ENCODE results near the gene NSD1.

- TF ChIP-seq SP1 (CRISPR knock-in tag; IDR thresholded peaks at IDR 0.05) (no peak), ZNF175 (CRISPR knock-in tag; IDR thresholded peaks at IDR 0.05; ENCODE audit: low read depth) (no peak), SIN3B (IDR thresholded peaks at IDR 0.05; ENCODE audit: low read depth) (no peak), ELF4 (CRISPR knock-in tag; IDR thresholded peaks at IDR 0.05) (no peak), ZBTB26 (CRISPR knock-in tag; IDR thresholded peaks at IDR 0.05) (no peak), ZBTB7A (IDR thresholded peaks at IDR 0.05; ENCODE audit: borderline replicate concordance, control insufficient read depth, low read depth, low read length) (no peak), SIN3A (IDR thresholded peaks at IDR 0.05; ENCODE audit: borderline replicate concordance in 2 of 2, control insufficient read depth in 1 of 2, low read depth in 2 of 2, low read length in 2 of 2) (no peak), USF1 (CRISPR knock-in tag; IDR thresholded peaks at IDR 0.05) (no peak), POLR2AphosphoS2 (IDR thresholded peaks at IDR 0.05; ENCODE audit: low read length) (no peak), SAP30 (IDR thresholded peaks at IDR 0.05; ENCODE audit: borderline replicate concordance, insufficient read depth, low read depth, low read length, poor library complexity, severe bottlenecking) (no peak), MEF2D (tag; conservative IDR thresholded peaks at IDR 0.05; ENCODE audit: low read depth) (no peak), ARID3A (IDR thresholded peaks at IDR 0.05; ENCODE audit: borderline replicate concordance, low read depth, low read length) (no peak), REST (IDR thresholded peaks at IDR 0.05; ENCODE audit: borderline replicate concordance) (no peak), REST (CRISPR knock-in tag; IDR thresholded peaks at IDR 0.05; ENCODE audit: low read depth) (no peak), CTCF (IDR thresholded peaks at IDR 0.05 in 2 of 3, conservative IDR thresholded peaks at IDR 0.05 in 1 of 3; ENCODE audit: insufficient read depth in 2 of 3, low read depth in 1 of 3, low read length in 3 of 3) (no peak)
Measured at GRCh38 chr5:177332896-177333260, 199.3 kb downstream of the NSD1 start.

Measured in K562 (cell line).